Smooth muscle cell (in vitro differentiated cells): ENCODE data around the gene MAGI2. TPM values are rescaled to one million over a fixed set of nuclear protein-coding genes. Genes with fewer than 3 reads are reported as not detected.

Experiments used
- DNase-seq: peaks from one replicate; lab custom pipeline; 2025; ENCODE audit not compliant: unreplicated experiment; lab: John Stamatoyannopoulos, UW
- H2AFZ ChIP-seq: fragments of 200-600 bp; sonication (generic); 2 replicates; pipeline ENCODE4 v1.6.0; 2016; ENCODE audit warnings: antibody characterized with exemption, low read depth, mild to moderate bottlenecking
- H3F3A ChIP-seq: fragments of 200-600 bp; sonication (generic); 2 replicates; pipeline ENCODE4 v1.6.0; 2017; ENCODE audit warnings: antibody characterized with exemption, low read depth
- H3K27ac ChIP-seq: fragments of 200-600 bp; sonication (generic); 2 replicates; pipeline ENCODE4 v1.5.1; 2016; ENCODE audit warnings: low read depth, mild to moderate bottlenecking
- H3K27me3 ChIP-seq: fragments of 200-600 bp; sonication (generic); 2 replicates; pipeline ENCODE4 v1.6.1; 2016; ENCODE audit warnings: low read depth, mild to moderate bottlenecking
- H3K36me3 ChIP-seq: fragments of 200-600 bp; sonication (generic); 2 replicates; pipeline ENCODE4 v1.5.1; 2016; ENCODE audit warnings: low read depth
- H3K4me1 ChIP-seq: fragments of 200-600 bp; sonication (generic); 2 replicates; pipeline ENCODE4 v1.5.1; 2016; ENCODE audit warnings: low read depth
- H3K4me2 ChIP-seq: fragments of 200-600 bp; sonication (generic); 2 replicates; pipeline ENCODE4 v1.6.0; 2016; ENCODE audit warnings: mild to moderate bottlenecking
- H3K4me3 ChIP-seq: fragments of 200-600 bp; sonication (generic); 2 replicates; pipeline ENCODE4 v1.5.1; 2016; ENCODE audit warnings: mild to moderate bottlenecking
- H3K79me2 ChIP-seq: fragments of 200-600 bp; sonication (generic); 2 replicates; pipeline ENCODE4 v1.6.0; 2016; ENCODE audit warnings: low read depth, mild to moderate bottlenecking
- H3K9ac ChIP-seq: fragments of 200-600 bp; sonication (generic); 2 replicates; pipeline ENCODE4 v1.6.0; 2016; ENCODE audit warnings: low read depth
- H3K9me3 ChIP-seq: fragments of 200-600 bp; sonication (generic); replicated peaks from 2 replicates; pipeline ENCODE4 v1.5.1; 2016; ENCODE audit warnings: low read depth
- H4K20me1 ChIP-seq: fragments of 200-600 bp; sonication (generic); 2 replicates; pipeline ENCODE4 v1.6.0; 2016; ENCODE audit warnings: low read depth
- CTCF ChIP-seq: fragments of 200-600 bp; sonication (generic); IDR thresholded peaks from 2 replicates; pipeline ENCODE4 v1.5.1; 2017; ENCODE audit warnings: borderline replicate concordance, mild to moderate bottlenecking, antibody characterized with exemption; ENCODE audit not compliant: insufficient read depth, poor library complexity, severe bottlenecking
- WGBS: methylation state at CpG from one replicate; pipeline ENCODE4 v1.1.7; 2016; ENCODE audit warnings: low lambda C conversion rate; 5-methylcytosine and 5-hydroxymethylcytosine counted together
- polyA plus RNA-seq: library from polyadenylated mRNA; unstranded; fragments of >200 nt; fragmentation: Nextera tagmentation; extraction: Ambion mirVana; gene quantifications from 2 replicates; pipeline ENCODE4 v1.2.1, GENCODE V29; 2016
- total RNA-seq: library from RNA; depleted of rRNA; stranded (reverse); fragments of >200 nt; gene quantifications from 2 replicates; pipeline ENCODE4 v1.2.3, GENCODE V29; 2014

Gene MAGI2
- total and polyA plus RNA-seq, 2 experiments from 2014 or later: 3.4 to 10.7 TPM

DNA sequence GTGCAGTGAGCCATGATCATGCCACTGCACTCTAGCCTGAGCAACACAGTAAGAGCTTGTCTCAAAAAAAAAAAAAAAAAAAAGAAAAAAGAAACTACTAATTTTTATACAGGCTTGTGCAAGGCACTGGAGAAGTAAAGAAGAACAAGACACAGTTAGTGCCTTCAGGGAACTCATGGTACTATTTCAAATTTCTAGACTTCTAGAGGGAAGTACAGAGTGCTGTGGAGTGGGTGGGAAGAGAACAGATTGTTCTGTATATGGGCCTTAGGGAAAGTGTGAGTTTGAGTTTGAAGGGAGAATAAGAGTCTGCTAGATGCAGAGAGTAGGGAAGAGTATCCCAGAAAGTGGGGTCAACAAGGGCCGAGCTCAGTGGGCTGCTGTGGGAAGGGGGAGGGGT is 1420.1 kb downstream of the MAGI2 start:
- Histone ChIP-seq H3K9me3 (no peaks in the 10 kb centered on the region), H3K4me1 (no peaks in the 10 kb centered on the region), H3K4me2 (no peak overlapping the region), H2AFZ (no peak overlapping the region), H3K27ac (no peak overlapping the region), H3K36me3 (no peaks in the 10 kb centered on the region), H4K20me1 (no peaks in the 10 kb centered on the region), H3K27me3 (no peaks in the 10 kb centered on the region), H3K79me2 (no peaks in the 10 kb centered on the region), H3K4me3 (no peak overlapping the region), H3K9ac (no peak overlapping the region), H3F3A (no peaks in the 10 kb centered on the region)
- no peak for TF ChIP-seq CTCF
- DNase-seq: no peak
- WGBS: 92% methylated on average over 1 of the region's 1 CpG

GRCh38 chr7:78026492-78026891 is 1427.0 kb downstream of the MAGI2 start:
- no peak overlapping the region for H3K4me2 ChIP-seq
- no peak overlapping the region for H2AFZ ChIP-seq
- no peak overlapping the region for H3K4me3 ChIP-seq
- WGBS: 83% methylated on average over 5 of the region's 5 CpGs
- DNase-seq: no peak
- H3F3A ChIP-seq: no peaks in the 10 kb centered on the region
- no peaks in the 10 kb centered on the region for H4K20me1 ChIP-seq
- no peaks in the 10 kb centered on the region for H3K9me3 ChIP-seq
- no peak overlapping the region for H3K9ac ChIP-seq
- H3K79me2 ChIP-seq: no peaks in the 10 kb centered on the region
- no peaks in the 10 kb centered on the region for H3K36me3 ChIP-seq
- no peaks in the 10 kb centered on the region for H3K27me3 ChIP-seq
- no peak overlapping the region for H3K27ac ChIP-seq
- no peak for TF ChIP-seq CTCF
- H3K4me1 ChIP-seq: no peaks in the 10 kb centered on the region

DNA sequence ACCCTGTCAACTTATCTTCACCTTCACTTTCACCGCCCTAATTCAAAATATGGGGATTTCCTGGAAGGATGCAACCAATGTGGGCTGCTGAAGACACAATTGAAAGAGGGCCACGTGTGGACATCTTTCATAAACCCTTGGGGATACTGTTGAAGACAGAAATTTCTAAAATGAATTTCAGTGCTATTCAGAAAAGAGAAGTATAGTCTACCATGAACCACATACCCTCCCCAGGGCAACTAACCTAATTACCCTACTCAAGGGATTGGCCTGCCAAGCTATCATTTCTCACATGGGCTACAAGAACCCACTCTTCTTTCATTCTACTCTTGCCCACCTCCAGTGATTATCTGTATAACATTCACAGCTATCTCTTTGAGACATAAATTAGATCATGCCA is 1428.9 kb downstream of the MAGI2 start:
- Histone ChIP-seq H3K27ac (no peak overlapping the region), H3K27me3 (no peaks in the 10 kb centered on the region), H3K4me2 (no peak overlapping the region), H3K4me1 (no peaks in the 10 kb centered on the region), H3K9me3 (no peaks in the 10 kb centered on the region), H3F3A (no peaks in the 10 kb centered on the region), H2AFZ (no peak overlapping the region), H3K9ac (no peak overlapping the region), H3K4me3 (no peak overlapping the region), H3K79me2 (no peaks in the 10 kb centered on the region), H4K20me1 (no peaks in the 10 kb centered on the region), H3K36me3 (no peaks in the 10 kb centered on the region)
- no peak for TF ChIP-seq CTCF
- WGBS: 84% methylated on average over 2 of the region's 2 CpGs
- DNase-seq: no peak

DNA sequence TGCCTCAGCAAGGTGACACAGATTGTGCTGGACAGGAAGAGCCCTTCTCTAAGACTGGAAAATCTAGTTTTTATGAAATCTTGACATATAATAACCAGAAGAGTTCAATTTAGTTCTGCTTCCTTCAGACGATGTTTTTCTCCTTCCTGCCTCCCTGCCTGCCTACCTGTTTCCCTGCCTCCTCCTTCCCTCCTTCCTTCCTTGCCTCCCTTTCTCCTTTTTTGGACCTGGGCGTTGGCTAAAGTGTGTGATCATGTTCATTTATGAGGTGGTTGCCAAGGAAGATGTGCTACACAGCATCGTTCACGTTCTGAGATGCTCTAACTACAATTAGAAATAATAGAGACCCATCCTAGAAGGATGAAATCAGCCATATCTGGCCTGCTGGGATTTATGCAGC is 1430.3 kb downstream of the MAGI2 start:
- H3K4me2 ChIP-seq: no peak overlapping the region
- no peak for TF ChIP-seq CTCF
- no peak overlapping the region for H3K9ac ChIP-seq
- H3K9me3 ChIP-seq: no peaks in the 10 kb centered on the region
- H4K20me1 ChIP-seq: no peaks in the 10 kb centered on the region
- H3K79me2 ChIP-seq: no peaks in the 10 kb centered on the region
- no peaks in the 10 kb centered on the region for H3F3A ChIP-seq
- H3K36me3 ChIP-seq: no peaks in the 10 kb centered on the region
- no peak overlapping the region for H2AFZ ChIP-seq
- no peaks in the 10 kb centered on the region for H3K27me3 ChIP-seq
- no peak overlapping the region for H3K4me3 ChIP-seq
- no peak overlapping the region for H3K27ac ChIP-seq
- H3K4me1 ChIP-seq: peaks cover 9% of the 10 kb centered on the region
- 92% methylated on average over 4 of the region's 4 CpGs for WGBS
- no peak for DNase-seq
